Mesendoderm (in vitro differentiated cells): ENCODE results near the gene GALNT6.

Experiments used
- DNase-seq: peaks from one replicate; pipeline ENCODE4 v3.0.0; 2013
- H2AK5ac ChIP-seq: 2 replicates; pipeline ENCODE4 v1.6.1; 2013; ENCODE audit warnings: low read length, inconsistent platforms
- H2BK120ac ChIP-seq: 2 replicates; pipeline ENCODE4 v1.6.1; 2013; ENCODE audit warnings: low read depth, mild to moderate bottlenecking, low read length, moderate library complexity, mixed read lengths
- H2BK15ac ChIP-seq: replicated peaks from 2 replicates; pipeline ENCODE4 v1.6.1; 2013; ENCODE audit warnings: low read depth, mild to moderate bottlenecking, moderate library complexity
- H2BK5ac ChIP-seq: 2 replicates; pipeline ENCODE4 v1.6.1; 2013; ENCODE audit warnings: low read length, inconsistent platforms
- H3K18ac ChIP-seq: 2 replicates; pipeline ENCODE4 v1.6.1; 2013; ENCODE audit warnings: mild to moderate bottlenecking, low read length, mixed read lengths
- H3K23ac ChIP-seq: one replicate; pipeline ENCODE4 v1.6.1; 2013; ENCODE audit warnings: low read length
- H3K27ac ChIP-seq: 2 replicates; pipeline ENCODE4 v1.5.1; 2013; ENCODE audit warnings: low read depth, mild to moderate bottlenecking, inconsistent platforms, low read length, moderate library complexity
- H3K27me3 ChIP-seq: 2 replicates; pipeline ENCODE4 v1.6.1; 2013; ENCODE audit warnings: low read length, control low read depth, mild to moderate bottlenecking, inconsistent platforms; ENCODE audit not compliant: insufficient read depth, poor library complexity
- H3K36me3 ChIP-seq: 2 replicates; pipeline ENCODE4 v1.6.1; 2013; ENCODE audit warnings: low read length, inconsistent platforms; ENCODE audit not compliant: control insufficient read depth, insufficient read depth
- H3K4ac ChIP-seq: one replicate; pipeline ENCODE4 v1.6.1; 2013; ENCODE audit warnings: low read depth, mild to moderate bottlenecking, low read length, moderate library complexity
- H3K4me1 ChIP-seq: 2 replicates; pipeline ENCODE4 v1.6.1; 2013; ENCODE audit warnings: low read depth, low read length, inconsistent platforms; ENCODE audit not compliant: control insufficient read depth
- H3K4me2 ChIP-seq: 2 replicates; pipeline ENCODE4 v1.6.1; 2013; ENCODE audit warnings: low read length
- H3K4me3 ChIP-seq: 2 replicates; pipeline ENCODE4 v1.5.1; 2013; ENCODE audit warnings: mild to moderate bottlenecking, low read length
- H3K56ac ChIP-seq: one replicate; pipeline ENCODE4 v1.6.1; 2013; ENCODE audit warnings: low read length
- H3K79me1 ChIP-seq: 2 replicates; pipeline ENCODE4 v1.6.1; 2013; ENCODE audit warnings: low read length, inconsistent platforms
- H3K79me2 ChIP-seq: 2 replicates; pipeline ENCODE4 v1.6.1; 2013; ENCODE audit warnings: mild to moderate bottlenecking, low read length; ENCODE audit not compliant: control insufficient read depth, insufficient read depth
- H3K9ac ChIP-seq: 2 replicates; pipeline ENCODE4 v1.6.1; 2013; ENCODE audit warnings: low read length, inconsistent platforms
- H4K5ac ChIP-seq: one replicate; pipeline ENCODE4 v1.6.1; 2013; ENCODE audit warnings: low read length
- H4K8ac ChIP-seq: one replicate; pipeline ENCODE4 v1.6.1; 2013; ENCODE audit warnings: low read depth, mild to moderate bottlenecking, control low read depth, low read length, moderate library complexity
- WGBS: extraction: QIAGEN DNeasy Blood & Tissue Kit; methylation state at CpG from one replicate; pipeline ENCODE4 v1.1.7; 2013; ENCODE audit warnings: low lambda C conversion rate, missing lambda C conversion rate; ENCODE audit not compliant: insufficient coverage; ENCODE audit errors: extremely low coverage; 5-methylcytosine and 5-hydroxymethylcytosine counted together

The GALNT6 gene

DNA sequence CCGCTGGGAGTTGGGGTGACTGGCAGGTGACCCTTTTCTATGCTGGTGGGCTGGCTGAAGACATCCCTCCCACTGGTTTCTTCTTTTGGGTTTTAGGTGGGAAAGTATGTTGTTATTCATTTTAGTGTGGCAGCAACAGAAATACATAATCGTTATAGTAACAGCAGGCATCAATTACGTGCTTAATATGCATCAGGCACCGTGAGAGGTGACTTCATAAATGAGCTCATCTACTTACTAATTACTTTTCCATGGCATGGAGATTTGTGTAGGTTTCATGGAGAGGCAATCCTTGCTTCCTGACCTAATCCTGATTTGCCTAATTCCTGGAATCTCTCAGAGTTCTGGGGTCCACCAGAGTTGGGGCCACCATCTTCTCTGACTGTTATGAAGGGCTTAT is 31.4 kb downstream of the GALNT6 start:
- Histone ChIP-seq H2AK5ac (no peak overlapping the region), H3K9ac (no peak overlapping the region), H3K4ac (no peak overlapping the region), H3K36me3 (no peaks in the 10 kb centered on the region), H3K18ac (no peak overlapping the region), H3K23ac (no peak overlapping the region), H4K5ac (no peak overlapping the region), H3K27me3 (no peaks in the 10 kb centered on the region), H3K79me1 (no peaks in the 10 kb centered on the region), H3K79me2 (no peaks in the 10 kb centered on the region), H4K8ac (no peak overlapping the region), H2BK5ac (no peak overlapping the region), H3K27ac (no peak overlapping the region), H3K56ac (no peak overlapping the region), H3K4me2 (no peak overlapping the region), H3K4me1 (no peaks in the 10 kb centered on the region), H2BK120ac (no peak overlapping the region), H2BK15ac (no peak overlapping the region), H3K4me3 (no peak overlapping the region)
- no CpG with 5 or more reads among the region's 4 CpGs for WGBS
- no peak for DNase-seq

DNA sequence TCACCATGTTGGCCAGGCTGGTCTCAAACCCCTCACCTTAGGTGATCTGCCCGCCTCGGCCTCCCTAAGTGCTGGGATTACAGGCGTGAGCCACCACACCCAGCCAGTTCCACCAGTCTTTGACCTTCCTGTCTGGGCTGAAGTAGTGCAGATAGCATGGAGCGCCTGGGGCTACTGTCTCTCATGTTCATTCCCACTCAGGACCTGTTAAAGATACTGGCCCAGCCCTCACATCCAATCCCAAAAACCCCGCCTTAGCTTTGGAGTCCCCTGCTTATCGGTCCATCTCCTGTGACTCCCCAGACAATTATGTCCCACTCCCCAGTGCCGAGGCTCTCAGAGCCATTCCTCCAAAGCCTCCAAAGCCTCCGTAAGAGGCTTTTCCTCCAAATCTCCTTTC is 32.7 kb downstream of the GALNT6 start:
- Histone ChIP-seq H3K36me3 (no peaks in the 10 kb centered on the region), H3K4ac (no peak overlapping the region), H3K4me3 (no peak overlapping the region), H3K18ac (no peak overlapping the region), H3K79me2 (no peaks in the 10 kb centered on the region), H2AK5ac (no peak overlapping the region), H3K27me3 (no peaks in the 10 kb centered on the region), H4K5ac (no peak overlapping the region), H3K4me2 (no peak overlapping the region), H2BK120ac (no peak overlapping the region), H3K79me1 (no peaks in the 10 kb centered on the region), H3K27ac (no peak overlapping the region), H4K8ac (no peak overlapping the region), H3K56ac (no peak overlapping the region), H2BK5ac (no peak overlapping the region), H2BK15ac (no peak overlapping the region), H3K4me1 (no peaks in the 10 kb centered on the region), H3K9ac (no peak overlapping the region), H3K23ac (no peak overlapping the region)
- DNase-seq: no peak
- WGBS: no CpG with 5 or more reads among the region's 8 CpGs

GRCh38 chr12:51357374-51358047 is 33.7 kb downstream of the GALNT6 start:
- H3K27ac ChIP-seq: no peak overlapping the region
- no peaks in the 10 kb centered on the region for H3K36me3 ChIP-seq
- no peak for DNase-seq
- no peaks in the 10 kb centered on the region for H3K27me3 ChIP-seq
- no peak overlapping the region for H2BK120ac ChIP-seq
- no peak overlapping the region for H3K4me2 ChIP-seq
- no peak overlapping the region for H4K8ac ChIP-seq
- no peaks in the 10 kb centered on the region for H3K79me2 ChIP-seq
- no peak overlapping the region for H3K4me3 ChIP-seq
- H3K4ac ChIP-seq: no peak overlapping the region
- no peak overlapping the region for H3K9ac ChIP-seq
- H3K18ac ChIP-seq: no peak overlapping the region
- no peak overlapping the region for H4K5ac ChIP-seq
- WGBS: no CpG with 5 or more reads among the region's 10 CpGs
- H2AK5ac ChIP-seq: no peak overlapping the region
- H3K4me1 ChIP-seq: no peaks in the 10 kb centered on the region
- no peak overlapping the region for H2BK15ac ChIP-seq
- H3K56ac ChIP-seq: no peak overlapping the region
- no peaks in the 10 kb centered on the region for H3K79me1 ChIP-seq
- H2BK5ac ChIP-seq: no peak overlapping the region
- H3K23ac ChIP-seq: no peak overlapping the region

DNA sequence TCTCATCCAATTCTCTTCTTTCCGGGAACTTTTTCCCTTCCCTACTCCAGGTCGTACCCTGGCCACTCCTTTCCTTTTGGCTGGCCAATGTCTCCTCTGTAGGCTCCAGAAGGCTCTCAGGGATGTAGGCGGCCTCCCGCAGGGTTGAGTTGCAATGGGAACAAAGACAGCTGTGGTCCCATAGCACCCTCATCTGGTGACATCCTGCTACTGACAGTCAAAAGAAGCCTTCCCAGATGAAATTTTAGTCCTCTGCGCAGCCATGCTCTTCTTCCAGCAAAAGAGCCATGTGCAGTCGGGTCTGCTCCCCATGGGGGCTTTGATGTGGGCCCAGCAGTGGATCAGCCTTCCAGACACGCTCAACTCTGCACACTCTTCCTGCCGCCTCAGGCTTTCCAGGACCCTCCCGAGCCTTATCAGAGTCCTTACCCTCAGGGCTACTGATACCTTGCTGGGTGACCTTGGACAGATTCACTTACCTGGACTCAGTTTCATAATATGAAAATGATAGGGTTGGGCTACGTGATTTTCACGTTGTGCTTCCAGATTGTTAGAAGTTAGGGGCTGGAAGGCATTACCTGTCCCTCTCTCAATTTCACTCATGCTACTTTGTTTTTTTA is 39.2 kb downstream of the GALNT6 start:
- Histone ChIP-seq H2AK5ac (no peak overlapping the region), H3K79me2 (no peaks in the 10 kb centered on the region), H3K4me3 (no peak overlapping the region), H3K4me2 (no peak overlapping the region), H3K4ac (no peak overlapping the region), H3K79me1 (no peaks in the 10 kb centered on the region), H2BK5ac (no peak overlapping the region), H3K36me3 (no peaks in the 10 kb centered on the region), H2BK120ac (no peak overlapping the region), H3K56ac (peak overlapping the region; percentile 70), H3K9ac (peak overlapping the region; percentile 16), H2BK15ac (no peak overlapping the region), H4K8ac (no peak overlapping the region), H3K4me1 (no peaks in the 10 kb centered on the region), H4K5ac (no peak overlapping the region), H3K23ac (no peak overlapping the region), H3K27ac (no peak overlapping the region), H3K27me3 (no peaks in the 10 kb centered on the region), H3K18ac (no peak overlapping the region)
- DNase-seq: peak; percentile 91
- WGBS: no CpG with 5 or more reads among the region's 11 CpGs

DNA sequence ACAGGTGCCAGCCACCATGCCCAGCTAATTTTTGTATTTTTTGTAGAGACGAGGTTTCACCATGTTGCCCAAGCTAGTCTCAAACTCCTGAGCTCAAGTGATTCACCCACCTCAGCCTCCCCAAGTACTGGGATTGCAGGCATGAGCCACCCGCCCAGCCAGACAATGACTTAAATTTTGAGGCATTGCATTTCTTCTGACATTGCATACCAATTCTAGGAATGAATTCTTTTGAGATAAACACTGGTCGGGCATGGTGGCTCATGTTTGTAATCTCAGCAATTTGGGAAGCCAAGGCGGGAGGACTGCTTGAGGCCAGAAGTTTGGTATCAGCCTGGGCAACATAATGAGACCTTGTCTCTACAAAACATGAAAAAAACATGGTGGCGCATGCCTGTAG is 42.2 kb downstream of the GALNT6 start:
- H2BK5ac ChIP-seq: no peak overlapping the region
- no peaks in the 10 kb centered on the region for H3K79me1 ChIP-seq
- H3K9ac ChIP-seq: no peak overlapping the region
- H3K36me3 ChIP-seq: no peaks in the 10 kb centered on the region
- H2BK120ac ChIP-seq: no peak overlapping the region
- no peak overlapping the region for H2BK15ac ChIP-seq
- H3K4me3 ChIP-seq: no peak overlapping the region
- H3K23ac ChIP-seq: no peak overlapping the region
- H3K4me1 ChIP-seq: no peaks in the 10 kb centered on the region
- H3K27me3 ChIP-seq: no peaks in the 10 kb centered on the region
- no peaks in the 10 kb centered on the region for H3K79me2 ChIP-seq
- H3K18ac ChIP-seq: no peak overlapping the region
- no peak overlapping the region for H4K5ac ChIP-seq
- no peak overlapping the region for H4K8ac ChIP-seq
- H3K56ac ChIP-seq: no peak overlapping the region
- H3K4me2 ChIP-seq: no peak overlapping the region
- H3K27ac ChIP-seq: no peak overlapping the region
- no peak overlapping the region for H3K4ac ChIP-seq
- no peak for DNase-seq
- WGBS: no CpG with 5 or more reads among the region's 5 CpGs
- no peak overlapping the region for H2AK5ac ChIP-seq

DNA sequence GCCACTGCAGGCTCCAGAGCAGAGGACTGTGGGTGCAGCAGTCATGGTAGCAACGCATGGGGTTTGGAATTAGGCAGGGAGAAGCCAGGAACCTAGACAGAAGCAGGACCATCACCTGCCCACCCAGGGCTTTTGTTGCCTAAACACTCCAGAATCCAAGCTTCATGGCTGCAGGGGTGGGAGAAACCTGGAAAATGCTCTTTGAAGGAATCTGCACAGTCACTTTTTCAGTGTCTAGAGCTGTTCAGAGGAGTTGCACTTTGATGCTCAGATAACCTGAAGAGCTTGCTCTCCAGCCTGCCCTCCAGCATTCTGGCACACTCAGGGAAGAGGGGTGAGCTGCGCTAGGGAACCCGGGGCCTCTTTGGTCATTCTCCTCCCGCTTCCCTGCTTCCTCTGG is 43.1 kb downstream of the GALNT6 start:
- no CpG with 5 or more reads among the region's 4 CpGs for WGBS
- DNase-seq: no peak
- H3K18ac ChIP-seq: no peak overlapping the region

More for the DNA sequence above, 43.1 kb downstream of the GALNT6 start:
- H3K36me3 ChIP-seq: no peaks in the 10 kb centered on the region
- no peaks in the 10 kb centered on the region for H3K79me1 ChIP-seq
- H3K56ac ChIP-seq: no peak overlapping the region
- H3K79me2 ChIP-seq: no peaks in the 10 kb centered on the region
- H4K5ac ChIP-seq: no peak overlapping the region
- no peak overlapping the region for H3K4ac ChIP-seq
- H4K8ac ChIP-seq: no peak overlapping the region
- no peak overlapping the region for H3K4me2 ChIP-seq
- H3K4me1 ChIP-seq: no peaks in the 10 kb centered on the region
- H2BK15ac ChIP-seq: no peak overlapping the region
- H2BK5ac ChIP-seq: no peak overlapping the region
- H3K9ac ChIP-seq: no peak overlapping the region
- no peak overlapping the region for H3K27ac ChIP-seq
- no peak overlapping the region for H2BK120ac ChIP-seq
- H3K23ac ChIP-seq: no peak overlapping the region
- H2AK5ac ChIP-seq: no peak overlapping the region
- no peak overlapping the region for H3K4me3 ChIP-seq
- H3K27me3 ChIP-seq: no peaks in the 10 kb centered on the region
